Medulla oblongata (tissue), 1 donor: ENCODE results near the gene BFAR.
"Not testable (repeated sequence)": the region's sequence is repeated elsewhere in the genome, so short reads cannot be mapped to it uniquely, and the experiment has no call there.

Source experiments
- DNase-seq: peaks from one replicate; pipeline ENCODE4 v3.0.0-alpha.2; 2015; ENCODE audit errors: extremely low spot score

The BFAR gene

GRCh38 chr16:14685870-14686793 lies 53.4 kb downstream of the BFAR start:
- not testable (repeated sequence) for DNase-seq

- not testable (repeated sequence) for DNase-seq
Observed at GRCh38 chr16:14694129-14694528, 61.4 kb downstream of the BFAR start, which contains the start of gene PLA2G10. PLA2G10 (minus strand) TSS chr16:14694308; CDS start chr16:14694229, 79 bp downstream.

- DNase-seq: not testable (repeated sequence)
Observed at GRCh38 chr16:14701859-14702258, 69.1 kb downstream of the BFAR start.

GRCh38 chr16:14702672-14703071 lies 69.9 kb downstream of the BFAR start:
- DNase-seq: not testable (repeated sequence)

GRCh38 chr16:14703156-14704011 lies 70.6 kb downstream of the BFAR start, which contains the start of gene NPIPA3:
NPIPA3 (plus strand) TSS chr16:14703411; CDS start chr16:14708944, 5,533 bp downstream.
- DNase-seq: not testable (repeated sequence)
